Measurements from ENCODE around the gene RUNX2.

DNA sequence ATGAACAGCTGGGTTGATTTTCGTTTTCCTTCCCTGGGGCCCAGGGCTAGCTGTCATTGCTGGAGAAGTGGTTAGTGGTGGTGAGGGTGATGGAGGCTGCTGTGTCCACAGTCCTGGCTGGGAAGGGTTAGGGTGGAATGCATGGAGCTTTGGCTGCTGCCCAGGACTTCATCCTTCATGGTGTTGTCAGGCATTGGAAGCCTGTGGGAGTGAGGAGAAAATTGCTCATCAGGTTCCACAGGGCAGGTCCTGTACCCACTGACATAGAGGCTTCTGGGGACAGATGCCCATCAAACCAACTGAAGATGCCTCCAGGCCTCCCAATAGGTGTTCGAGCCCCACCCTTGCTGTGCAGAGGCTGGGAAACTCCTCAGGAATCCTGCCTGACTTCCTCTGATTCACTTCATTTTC lies 312.0 kb downstream of the RUNX2 start:
- TF ChIP-seq, protein P1, sequence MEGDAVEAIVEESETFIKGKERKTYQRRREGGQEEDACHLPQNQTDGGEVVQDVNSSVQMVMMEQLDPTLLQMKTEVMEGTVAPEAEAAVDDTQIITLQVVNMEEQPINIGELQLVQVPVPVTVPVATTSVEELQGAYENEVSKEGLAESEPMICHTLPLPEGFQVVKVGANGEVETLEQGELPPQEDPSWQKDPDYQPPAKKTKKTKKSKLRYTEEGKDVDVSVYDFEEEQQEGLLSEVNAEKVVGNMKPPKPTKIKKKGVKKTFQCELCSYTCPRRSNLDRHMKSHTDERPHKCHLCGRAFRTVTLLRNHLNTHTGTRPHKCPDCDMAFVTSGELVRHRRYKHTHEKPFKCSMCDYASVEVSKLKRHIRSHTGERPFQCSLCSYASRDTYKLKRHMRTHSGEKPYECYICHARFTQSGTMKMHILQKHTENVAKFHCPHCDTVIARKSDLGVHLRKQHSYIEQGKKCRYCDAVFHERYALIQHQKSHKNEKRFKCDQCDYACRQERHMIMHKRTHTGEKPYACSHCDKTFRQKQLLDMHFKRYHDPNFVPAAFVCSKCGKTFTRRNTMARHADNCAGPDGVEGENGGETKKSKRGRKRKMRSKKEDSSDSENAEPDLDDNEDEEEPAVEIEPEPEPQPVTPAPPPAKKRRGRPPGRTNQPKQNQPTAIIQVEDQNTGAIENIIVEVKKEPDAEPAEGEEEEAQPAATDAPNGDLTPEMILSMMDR (IDR thresholded peaks at IDR 0.05): no peak
- TF ChIP-seq, protein P2, sequence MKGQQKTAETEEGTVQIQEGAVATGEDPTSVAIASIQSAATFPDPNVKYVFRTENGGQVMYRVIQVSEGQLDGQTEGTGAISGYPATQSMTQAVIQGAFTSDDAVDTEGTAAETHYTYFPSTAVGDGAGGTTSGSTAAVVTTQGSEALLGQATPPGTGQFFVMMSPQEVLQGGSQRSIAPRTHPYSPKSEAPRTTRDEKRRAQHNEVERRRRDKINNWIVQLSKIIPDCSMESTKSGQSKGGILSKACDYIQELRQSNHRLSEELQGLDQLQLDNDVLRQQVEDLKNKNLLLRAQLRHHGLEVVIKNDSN (IDR thresholded peaks at IDR 0.05; ENCODE audit: borderline replicate concordance, low read depth): no peak
- TF ChIP-seq MEF2A (IDR thresholded peaks at IDR 0.05; ENCODE audit: borderline replicate concordance, low read depth): no peak
- TF ChIP-seq, protein P3, sequence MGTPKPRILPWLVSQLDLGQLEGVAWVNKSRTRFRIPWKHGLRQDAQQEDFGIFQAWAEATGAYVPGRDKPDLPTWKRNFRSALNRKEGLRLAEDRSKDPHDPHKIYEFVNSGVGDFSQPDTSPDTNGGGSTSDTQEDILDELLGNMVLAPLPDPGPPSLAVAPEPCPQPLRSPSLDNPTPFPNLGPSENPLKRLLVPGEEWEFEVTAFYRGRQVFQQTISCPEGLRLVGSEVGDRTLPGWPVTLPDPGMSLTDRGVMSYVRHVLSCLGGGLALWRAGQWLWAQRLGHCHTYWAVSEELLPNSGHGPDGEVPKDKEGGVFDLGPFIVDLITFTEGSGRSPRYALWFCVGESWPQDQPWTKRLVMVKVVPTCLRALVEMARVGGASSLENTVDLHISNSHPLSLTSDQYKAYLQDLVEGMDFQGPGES (IDR thresholded peaks at IDR 0.05; ENCODE audit: low read depth, low read length): no peak
- no peak for TF ChIP-seq POLR2AphosphoS5 (IDR thresholded peaks at IDR 0.05; ENCODE audit: low read depth, low read length)
- no peak for TF ChIP-seq JUND (IDR thresholded peaks at IDR 0.05)
- TF ChIP-seq, protein P4, sequence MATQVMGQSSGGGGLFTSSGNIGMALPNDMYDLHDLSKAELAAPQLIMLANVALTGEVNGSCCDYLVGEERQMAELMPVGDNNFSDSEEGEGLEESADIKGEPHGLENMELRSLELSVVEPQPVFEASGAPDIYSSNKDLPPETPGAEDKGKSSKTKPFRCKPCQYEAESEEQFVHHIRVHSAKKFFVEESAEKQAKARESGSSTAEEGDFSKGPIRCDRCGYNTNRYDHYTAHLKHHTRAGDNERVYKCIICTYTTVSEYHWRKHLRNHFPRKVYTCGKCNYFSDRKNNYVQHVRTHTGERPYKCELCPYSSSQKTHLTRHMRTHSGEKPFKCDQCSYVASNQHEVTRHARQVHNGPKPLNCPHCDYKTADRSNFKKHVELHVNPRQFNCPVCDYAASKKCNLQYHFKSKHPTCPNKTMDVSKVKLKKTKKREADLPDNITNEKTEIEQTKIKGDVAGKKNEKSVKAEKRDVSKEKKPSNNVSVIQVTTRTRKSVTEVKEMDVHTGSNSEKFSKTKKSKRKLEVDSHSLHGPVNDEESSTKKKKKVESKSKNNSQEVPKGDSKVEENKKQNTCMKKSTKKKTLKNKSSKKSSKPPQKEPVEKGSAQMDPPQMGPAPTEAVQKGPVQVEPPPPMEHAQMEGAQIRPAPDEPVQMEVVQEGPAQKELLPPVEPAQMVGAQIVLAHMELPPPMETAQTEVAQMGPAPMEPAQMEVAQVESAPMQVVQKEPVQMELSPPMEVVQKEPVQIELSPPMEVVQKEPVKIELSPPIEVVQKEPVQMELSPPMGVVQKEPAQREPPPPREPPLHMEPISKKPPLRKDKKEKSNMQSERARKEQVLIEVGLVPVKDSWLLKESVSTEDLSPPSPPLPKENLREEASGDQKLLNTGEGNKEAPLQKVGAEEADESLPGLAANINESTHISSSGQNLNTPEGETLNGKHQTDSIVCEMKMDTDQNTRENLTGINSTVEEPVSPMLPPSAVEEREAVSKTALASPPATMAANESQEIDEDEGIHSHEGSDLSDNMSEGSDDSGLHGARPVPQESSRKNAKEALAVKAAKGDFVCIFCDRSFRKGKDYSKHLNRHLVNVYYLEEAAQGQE (IDR thresholded peaks at IDR 0.05; ENCODE audit: low read depth, low read length): no peak
- TF ChIP-seq SMC3 (IDR thresholded peaks at IDR 0.05; ENCODE audit: low read depth, low read length): no peak
- TF ChIP-seq TEAD4 (IDR thresholded peaks at IDR 0.05; ENCODE audit: borderline replicate concordance, insufficient read depth): no peak
- TF ChIP-seq TAF1 (IDR thresholded peaks at IDR 0.05; ENCODE audit: borderline replicate concordance, low read depth, low read length): no peak
- no peak for TF ChIP-seq GATA2 (CRISPR knock-in tag; IDR thresholded peaks at IDR 0.05)
- no peak for TF ChIP-seq FOXJ3 (CRISPR knock-in tag; IDR thresholded peaks at IDR 0.05)
